Daoy (cell line): Measurements from ENCODE around the gene RPRD2. TPM values are rescaled to one million over a fixed set of nuclear protein-coding genes. Genes with fewer than 3 reads are reported as not detected.

Experiments
- DNase-seq: peaks from one replicate; pipeline ENCODE4 v3.0.0-alpha.2; 2015; ENCODE audit warnings: low read depth
- total RNA-seq: library from RNA; depleted of rRNA; stranded (reverse); fragments of >200 nt; shearing (Covaris generic); gene quantifications from 2 replicates; pipeline ENCODE4 v1.2.3, GENCODE V29; 2014

Gene RPRD2
- total RNA-seq, 1 experiment from 2014 or later: 8.5 TPM

- DNase-seq: no peak
Observed at GRCh38 chr1:150472601-150473200, 108.8 kb downstream of the RPRD2 start.

DNA sequence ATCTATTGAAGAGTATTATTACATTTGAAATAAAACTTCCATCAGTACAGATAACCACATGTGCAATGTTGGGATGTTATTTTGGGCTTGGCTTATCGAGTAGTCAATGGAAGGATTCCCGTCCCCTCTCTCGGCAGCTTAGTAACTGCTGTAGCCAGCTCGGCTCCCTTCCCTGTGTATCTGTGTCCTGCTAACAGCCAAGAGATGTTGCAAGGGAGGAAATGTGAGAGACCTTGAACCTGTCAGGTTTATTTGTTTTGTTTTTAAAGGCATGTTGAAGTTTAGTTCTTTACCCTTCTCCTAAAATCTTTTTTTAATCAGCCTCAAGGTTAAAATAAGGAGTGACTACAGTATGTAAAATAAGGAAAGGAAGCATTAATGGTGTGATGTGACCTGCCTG lies 109.7 kb downstream of the RPRD2 start:
- DNase-seq: no peak

GRCh38 chr1:150474869-150475268 lies 110.9 kb downstream of the RPRD2 start:
- no peak for DNase-seq

GRCh38 chr1:150476754-150477153 lies 112.8 kb downstream of the RPRD2 start:
- DNase-seq: no peak

DNA sequence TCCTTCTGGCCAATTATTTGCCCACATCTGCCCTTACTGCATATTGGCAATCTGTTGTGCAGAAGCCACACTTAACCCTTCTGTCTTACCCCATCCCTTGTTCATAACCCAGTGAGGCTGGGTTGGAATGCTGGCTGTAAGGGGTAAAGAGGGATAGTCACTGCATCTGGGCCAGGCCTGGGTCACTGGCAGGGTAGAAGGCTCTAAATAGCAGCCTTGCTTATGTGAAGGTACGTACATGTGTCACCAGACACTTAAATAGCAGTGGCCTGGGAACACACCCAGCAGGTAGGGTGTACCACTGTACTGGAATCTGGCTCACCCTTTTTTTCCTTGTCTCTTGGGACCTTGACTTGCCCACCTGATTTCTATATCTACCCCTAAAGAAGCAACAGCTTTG lies 113.4 kb downstream of the RPRD2 start:
- no peak for DNase-seq

DNA sequence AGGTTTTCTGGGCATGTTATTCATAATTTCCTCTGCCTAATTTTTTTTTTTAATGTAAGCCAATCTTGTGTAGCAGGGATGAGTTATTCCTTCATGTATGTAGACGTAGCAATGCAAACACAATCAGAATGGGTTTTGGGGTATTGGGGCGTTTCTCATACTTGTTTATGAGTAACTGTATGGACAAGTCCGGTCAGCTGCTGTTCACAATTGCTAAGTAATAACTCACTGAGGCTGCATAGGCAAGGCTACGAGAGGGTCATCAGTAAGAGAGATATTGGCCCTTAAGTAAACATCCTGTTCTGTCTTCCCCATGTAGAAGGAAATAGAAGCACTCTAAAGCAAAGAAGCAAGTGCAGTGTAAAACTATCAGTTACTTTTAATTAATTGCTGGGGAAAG lies 113.8 kb downstream of the RPRD2 start:
- DNase-seq: no peak

DNA sequence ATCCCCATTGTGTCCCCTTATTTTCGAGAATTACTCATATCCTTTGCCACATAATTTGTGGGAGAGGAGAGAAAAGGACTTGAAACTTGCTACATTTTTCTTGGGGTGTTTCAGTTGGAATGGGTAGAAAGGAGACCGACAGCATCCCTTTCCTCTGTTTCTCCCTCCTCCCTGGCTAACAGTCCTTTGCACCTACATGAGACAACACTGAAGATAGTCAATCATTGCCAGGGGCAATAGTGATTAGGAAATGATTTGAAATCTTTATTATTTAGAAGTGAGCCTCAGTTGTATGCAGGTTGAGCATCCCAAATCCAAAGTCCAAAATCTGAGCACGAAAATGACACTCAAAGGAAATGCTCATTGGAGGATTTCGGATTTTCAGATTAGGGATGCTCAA lies 115.4 kb downstream of the RPRD2 start:
- no peak for DNase-seq

DNA sequence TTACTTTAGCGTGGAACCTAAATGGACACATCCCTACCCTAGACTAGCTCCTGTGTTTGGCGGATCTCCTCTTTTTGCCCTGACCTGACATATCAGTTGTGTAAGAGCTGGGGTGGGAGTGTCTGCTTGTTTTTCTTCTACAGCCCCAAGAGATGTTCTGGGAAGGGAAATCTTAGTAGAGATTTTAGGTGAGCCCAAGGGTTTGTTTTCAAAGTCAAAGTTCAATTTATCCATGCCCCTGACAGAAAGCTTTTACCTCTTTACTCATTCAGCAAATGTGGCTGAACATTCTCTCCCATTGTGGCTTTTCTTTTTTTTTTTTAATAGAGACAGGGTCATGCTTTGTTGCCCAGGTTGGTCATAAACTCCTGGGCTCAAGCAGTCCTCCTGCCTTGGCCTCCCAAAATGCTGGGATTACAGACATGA lies 116.0 kb downstream of the RPRD2 start:
- no peak for DNase-seq

DNA sequence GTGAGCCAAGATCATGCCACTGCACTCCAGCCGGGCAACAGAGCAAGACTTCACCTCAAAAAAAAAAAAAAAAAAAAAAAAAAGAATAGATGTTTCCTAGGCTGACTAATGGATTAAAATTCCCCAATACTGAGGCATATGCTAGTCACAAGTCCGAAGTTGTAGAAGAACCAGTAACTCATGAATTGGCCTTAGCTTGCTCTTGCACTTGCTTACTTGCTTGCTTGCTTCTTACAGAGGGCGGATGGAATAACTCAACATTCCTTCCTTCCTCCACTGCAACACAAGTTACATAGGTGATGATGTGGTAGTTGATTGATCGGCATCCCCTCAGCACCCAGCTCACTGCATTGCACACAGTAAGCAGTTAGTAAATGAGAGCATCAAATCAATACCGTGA lies 120.5 kb downstream of the RPRD2 start:
- DNase-seq: no peak

GRCh38 chr1:150484861-150485260 lies 120.9 kb downstream of the RPRD2 start:
- no peak for DNase-seq

DNA sequence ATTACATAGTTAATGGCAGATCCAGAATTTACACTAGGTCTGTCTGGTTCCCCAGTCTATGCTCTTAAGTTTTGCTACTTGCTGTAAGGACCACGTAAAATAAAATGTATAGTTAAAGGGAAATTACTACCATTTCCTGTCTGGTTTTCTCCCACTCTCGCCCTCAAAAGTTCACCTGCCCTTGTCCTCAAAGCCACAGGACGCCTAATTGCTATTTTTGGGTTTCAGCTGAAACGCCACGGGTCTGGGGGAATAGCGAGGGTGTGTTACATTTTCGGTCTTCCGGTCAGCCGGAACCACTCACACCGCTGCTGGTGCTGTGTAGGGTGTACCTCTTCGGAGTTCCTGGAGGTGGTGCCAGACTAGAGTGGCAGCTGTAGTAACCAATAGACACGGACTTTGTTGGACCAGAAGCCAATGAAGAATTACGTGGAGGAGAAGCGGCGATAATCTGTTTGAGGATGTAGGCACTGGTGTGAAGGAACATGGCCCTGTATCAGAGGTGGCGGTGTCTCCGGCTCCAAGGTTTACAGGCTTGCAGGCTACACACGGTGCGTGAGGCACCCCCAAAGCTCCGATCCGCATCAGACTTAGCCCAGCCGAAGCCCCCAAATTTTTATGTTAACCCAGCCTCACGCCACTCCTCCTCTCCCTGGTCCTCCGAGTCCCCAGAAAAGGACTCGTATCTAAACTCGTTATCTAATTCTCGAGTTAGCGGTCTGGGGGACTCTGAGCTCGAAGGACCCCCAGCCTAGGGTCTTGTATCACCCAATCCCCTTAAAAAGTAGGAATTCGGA lies 123.2 kb downstream of the RPRD2 start, which contains the start of gene TARS2:
Gene TARS2, plus strand, starts transcription at position 454 of the 797 bp plus-strand sequence. Its CDS starts 32 bp downstream, at position 486.
- peak; percentile 98 for DNase-seq

DNA sequence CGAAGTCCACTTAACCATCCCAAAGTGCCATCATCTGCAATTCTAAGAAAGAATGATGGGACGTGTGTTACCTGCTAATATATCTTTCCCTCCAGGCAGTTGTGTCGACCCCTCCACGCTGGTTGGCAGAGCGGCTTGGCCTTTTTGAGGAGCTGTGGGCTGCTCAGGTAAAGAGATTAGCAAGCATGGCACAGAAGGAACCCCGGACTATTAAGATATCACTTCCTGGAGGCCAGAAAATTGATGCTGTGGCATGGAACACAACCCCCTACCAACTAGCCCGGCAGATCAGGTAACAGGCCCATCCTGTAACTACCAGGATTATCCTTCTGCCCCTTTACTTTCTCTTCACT lies 123.8 kb downstream of the RPRD2 start:
- DNase-seq: no peak

DNA sequence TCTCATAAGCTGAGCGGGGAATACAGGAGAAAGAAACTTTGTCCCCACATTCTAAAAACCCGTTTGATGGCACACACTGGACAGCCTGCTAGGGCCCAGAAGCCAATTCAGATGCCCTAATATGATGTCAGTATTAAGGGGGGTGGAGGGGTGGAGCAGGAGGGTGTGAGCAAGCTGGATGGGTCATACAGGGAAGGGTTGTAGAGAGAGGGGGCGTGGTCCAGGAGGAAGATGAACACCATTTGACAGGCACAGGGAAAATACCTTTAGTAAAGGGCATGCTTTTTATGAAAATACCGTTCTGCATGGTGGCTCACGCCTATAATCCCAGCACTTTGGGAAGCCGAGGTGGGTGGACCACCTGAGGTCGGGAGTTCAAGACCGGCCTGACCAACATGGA lies 129.2 kb downstream of the RPRD2 start:
- no peak for DNase-seq

- DNase-seq: no peak
Observed at GRCh38 chr1:150498342-150498741, 134.4 kb downstream of the RPRD2 start.

DNA sequence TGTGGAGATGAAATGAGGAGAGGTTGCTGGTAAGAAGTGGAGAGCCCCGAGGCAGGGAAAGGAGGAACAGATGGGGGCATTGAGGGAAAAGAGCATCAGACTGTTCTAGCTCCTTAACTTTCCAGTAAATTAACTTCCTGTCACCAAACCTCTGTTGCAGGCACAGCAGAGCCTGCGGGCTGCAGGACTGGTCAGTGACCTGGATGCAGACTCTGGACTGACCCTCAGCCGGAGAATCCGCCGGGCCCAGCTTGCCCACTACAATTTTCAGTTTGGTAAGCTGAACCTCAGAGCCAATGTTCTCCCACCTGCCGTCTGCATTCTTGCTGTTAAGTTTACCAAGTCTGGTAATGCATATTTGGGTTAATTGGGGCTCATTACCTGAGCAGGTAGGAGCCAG lies 141.5 kb downstream of the RPRD2 start:
- DNase-seq: no peak

DNA sequence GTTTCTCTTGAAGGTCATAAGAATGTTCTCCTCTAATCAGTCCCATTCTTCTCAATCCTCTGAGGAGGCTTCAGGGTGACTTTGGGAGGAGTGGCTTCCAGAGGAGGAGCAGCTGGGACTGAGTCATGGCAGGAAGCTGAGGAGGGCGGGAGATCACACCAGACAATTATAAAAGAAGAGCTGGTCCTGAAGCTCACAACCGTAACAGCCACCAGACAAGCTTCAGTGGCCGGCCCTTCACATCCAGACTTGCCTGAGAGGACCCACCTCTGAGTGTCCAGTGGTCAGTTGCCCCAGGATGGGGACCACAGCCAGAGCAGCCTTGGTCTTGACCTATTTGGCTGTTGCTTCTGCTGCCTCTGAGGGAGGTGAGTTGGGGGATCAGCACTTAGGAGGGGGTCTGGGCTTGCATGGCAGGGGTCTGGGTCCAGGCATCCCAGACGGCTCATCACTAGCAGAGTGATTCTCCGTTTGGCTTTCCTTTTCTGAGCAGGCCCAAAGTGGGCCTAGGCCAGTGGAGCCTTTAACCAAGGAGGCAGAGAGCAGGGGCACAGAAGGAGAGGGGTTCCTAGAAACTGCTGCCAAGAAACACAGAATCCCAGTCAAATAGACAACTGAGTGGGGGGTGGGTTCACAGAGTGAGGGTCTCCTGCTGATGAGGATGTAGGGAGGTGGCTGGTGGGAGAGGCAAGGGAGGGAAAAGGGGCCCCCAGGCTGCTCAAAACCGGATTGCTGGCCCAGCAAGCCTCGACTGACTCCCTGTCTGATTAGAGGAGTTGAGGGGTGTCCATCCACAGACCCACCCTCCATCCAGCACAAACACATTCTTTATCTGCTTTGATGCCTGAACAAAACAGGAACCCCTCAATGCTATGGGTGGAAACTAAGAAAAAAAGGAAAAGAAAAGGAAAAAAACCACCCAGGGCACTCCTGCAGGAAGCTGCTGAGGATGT lies 144.2 kb downstream of the RPRD2 start, which contains the start of gene ECM1:
Gene ECM1, plus strand, starts transcription at position 198 of the 953 bp plus-strand sequence. Its CDS starts 101 bp downstream, at position 299.
- DNase-seq: peak; percentile 87

GRCh38 chr1:150508982-150509381 lies 145.0 kb downstream of the RPRD2 start:
- DNase-seq: no peak

DNA sequence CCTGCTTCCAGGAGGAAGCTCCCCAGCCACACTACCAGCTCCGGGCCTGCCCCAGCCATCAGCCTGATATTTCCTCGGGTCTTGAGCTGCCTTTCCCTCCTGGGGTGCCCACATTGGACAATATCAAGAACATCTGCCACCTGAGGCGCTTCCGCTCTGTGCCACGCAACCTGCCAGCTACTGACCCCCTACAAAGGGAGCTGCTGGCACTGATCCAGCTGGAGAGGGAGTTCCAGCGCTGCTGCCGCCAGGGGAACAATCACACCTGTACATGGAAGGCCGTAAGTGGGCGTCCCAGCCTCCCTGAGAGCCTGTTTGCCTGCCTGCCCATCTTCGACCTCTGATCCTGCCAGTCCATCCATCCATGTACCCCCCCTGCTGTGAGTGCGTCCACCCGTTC lies 147.6 kb downstream of the RPRD2 start:
- DNase-seq: no peak

- DNase-seq: no peak
Observed at GRCh38 chr1:150511985-150512660, 148.2 kb downstream of the RPRD2 start.

DNA sequence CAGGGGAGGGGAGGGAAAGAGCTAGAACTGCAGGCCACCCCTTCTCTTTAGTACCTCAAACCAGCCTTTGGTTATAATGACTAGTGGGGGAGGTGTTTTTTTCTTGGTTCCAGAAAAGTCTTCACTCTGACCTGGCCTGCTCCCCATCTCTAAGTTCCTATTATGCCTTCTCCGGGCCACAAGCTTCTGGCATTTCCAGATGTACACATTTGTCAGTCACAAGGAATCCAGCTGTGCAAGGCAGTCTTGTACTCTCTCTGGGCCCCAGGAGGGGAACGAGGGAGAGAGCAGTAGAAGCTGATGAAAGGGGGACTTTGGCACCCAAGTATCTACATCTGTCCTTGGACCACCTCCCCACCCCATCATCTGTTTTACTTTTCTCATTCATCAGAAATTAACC lies 148.9 kb downstream of the RPRD2 start:
- no peak for DNase-seq

GRCh38 chr1:150513351-150513791 lies 149.4 kb downstream of the RPRD2 start:
- DNase-seq: no peak

DNA sequence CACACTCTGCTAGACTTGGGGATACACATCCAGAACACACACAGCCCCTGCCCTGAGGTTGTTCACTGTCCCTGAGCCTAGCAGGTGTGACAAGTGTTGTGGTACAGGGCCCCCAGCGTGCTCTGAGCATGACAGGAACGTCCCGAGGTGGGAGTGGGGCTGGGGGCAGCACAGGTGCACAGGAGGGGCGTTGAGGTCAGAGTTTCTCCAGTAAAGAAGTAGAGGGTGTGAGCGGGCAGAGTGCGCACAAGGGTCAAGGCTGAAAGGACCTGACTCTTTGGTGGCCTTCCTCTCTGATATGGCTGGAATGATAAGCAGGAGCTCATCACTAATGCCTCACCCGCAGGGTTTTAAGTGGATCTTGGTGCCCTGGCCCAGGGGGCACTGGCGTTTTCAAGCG lies 150.3 kb downstream of the RPRD2 start:
- DNase-seq: no peak
